Measurements from ENCODE around the gene ACP1.

ACP1 gene

GRCh38 chr2:264493-265468 is at the start of gene ACP1:
Gene ACP1, plus strand, starts transcription at chr2:264947. Its CDS starts 18 bp downstream, at chr2:264965.
- DNase-seq (ENCODE audit: low read depth, low spot score): peak; percentile 92

GRCh38 chr2:216068-216467 is 48.7 kb upstream of the ACP1 start:
- DNase-seq (ENCODE audit: low read depth, low spot score): no peak

- no peak for DNase-seq (ENCODE audit: low read depth, low spot score)
These were observed 41.3 kb upstream of the ACP1 start for GRCh38 chr2:223451-223850.

GRCh38 chr2:223971-224760 is 40.6 kb upstream of the ACP1 start:
- no peak for DNase-seq (ENCODE audit: low read depth, low spot score)

- no peak for DNase-seq (ENCODE audit: low read depth, low spot score)
These were observed 36.6 kb upstream of the ACP1 start for GRCh38 chr2:228115-228514.

GRCh38 chr2:228518-229278 is 36.0 kb upstream of the ACP1 start:
- no peak for DNase-seq (ENCODE audit: low read depth, low spot score)

- DNase-seq (ENCODE audit: low read depth, low spot score): no peak
These were observed 33.1 kb upstream of the ACP1 start for GRCh38 chr2:231521-232185.

GRCh38 chr2:233030-233429 is 31.7 kb upstream of the ACP1 start:
- DNase-seq (ENCODE audit: low read depth, low spot score): no peak

- no peak for DNase-seq (ENCODE audit: low read depth, low spot score)
These were observed 30.3 kb upstream of the ACP1 start for GRCh38 chr2:234421-234820.

- no peak for DNase-seq (ENCODE audit: low read depth, low spot score)
These were observed 27.7 kb upstream of the ACP1 start for GRCh38 chr2:236993-237539.

- no peak for DNase-seq (ENCODE audit: low read depth, low spot score)
These were observed 26.9 kb upstream of the ACP1 start for GRCh38 chr2:237878-238277.

- no peak for DNase-seq (ENCODE audit: low read depth, low spot score)
These were observed 26.3 kb upstream of the ACP1 start for GRCh38 chr2:238431-238830.

- no peak for DNase-seq (ENCODE audit: low read depth, low spot score)
These were observed 25.9 kb upstream of the ACP1 start for GRCh38 chr2:238869-239268.

- no peak for DNase-seq (ENCODE audit: low read depth, low spot score)
These were observed 20.2 kb upstream of the ACP1 start for GRCh38 chr2:244547-244946.

- peak; percentile 8 for DNase-seq (ENCODE audit: low read depth, low spot score)
These were observed 18.1 kb upstream of the ACP1 start for GRCh38 chr2:246489-247144.

- DNase-seq (ENCODE audit: low read depth, low spot score): no peak
These were observed 16.0 kb upstream of the ACP1 start for GRCh38 chr2:248724-249123.

- no peak for DNase-seq (ENCODE audit: low read depth, low spot score)
These were observed 15.2 kb upstream of the ACP1 start for GRCh38 chr2:249538-250042.

- DNase-seq (ENCODE audit: low read depth, low spot score): no peak
These were observed 12.6 kb upstream of the ACP1 start for GRCh38 chr2:252001-252602.

GRCh38 chr2:253202-253638 is 11.5 kb upstream of the ACP1 start:
- DNase-seq (ENCODE audit: low read depth, low spot score): no peak

GRCh38 chr2:254241-254640 is 10.5 kb upstream of the ACP1 start:
- no peak for DNase-seq (ENCODE audit: low read depth, low spot score)

Measured in activated CD4-positive, CD25-positive, alpha-beta regulatory T cell treated with anti-CD3 and anti-CD28 coated beads, Interleukin-2, amount 50 U/mL, for 16 hours (primary cell).